GM23248 (cell line): ENCODE measurements around the gene MYH15.

Experiments used
- EZH2 ChIP-seq: fragments of 200-600 bp; sonication (generic); IDR thresholded peaks from 2 replicates; pipeline ENCODE4 v1.6.1; 2018; ENCODE audit warnings: antibody characterized with exemption, mild to moderate bottlenecking; ENCODE audit not compliant: insufficient read depth, poor library complexity, severe bottlenecking
- EZH2phosphoT487 ChIP-seq: fragments of 200-600 bp; sonication (generic); IDR thresholded peaks from 2 replicates; pipeline ENCODE4 v1.6.1; 2018; ENCODE audit warnings: antibody characterized with exemption, moderate library complexity, mild to moderate bottlenecking, low read depth; ENCODE audit not compliant: insufficient read depth

- TF ChIP-seq EZH2phosphoT487 (no peak), EZH2 (no peak)
These were observed 6.7 kb downstream of the MYH15 start for GRCh38 chr3:108503722-108504121.
